Neural cell (in vitro differentiated cells): ENCODE measurements around the gene ABCG5. TPM values are rescaled to one million over a fixed set of nuclear protein-coding genes. Genes with fewer than 3 reads are reported as not detected.

Experiments
- H2AFZ ChIP-seq: fragments of 200-600, 300-800 bp; sonication (generic), shearing (Covaris generic); 2 replicates; pipeline ENCODE4 v1.6.0; 2014; ENCODE audit warnings: low read depth, mild to moderate bottlenecking, antibody characterized with exemption, low read length, moderate library complexity
- H3F3A ChIP-seq: fragments of 200-600 bp; shearing (Covaris generic); 2 replicates; pipeline ENCODE4 v1.6.1; 2016; ENCODE audit warnings: mild to moderate bottlenecking, moderate library complexity, mixed read lengths, antibody characterized with exemption, low read length; ENCODE audit not compliant: insufficient read depth, poor library complexity, severe bottlenecking
- H3K27ac ChIP-seq: fragments of 200-600, 300-800 bp; sonication (generic), shearing (Covaris generic); 2 replicates; pipeline ENCODE4 v1.5.1; 2014; ENCODE audit warnings: mild to moderate bottlenecking, low read length, moderate library complexity
- H3K27me3 ChIP-seq: fragments of 300-800, 200-600 bp; sonication (generic), shearing (Covaris generic); 2 replicates; pipeline ENCODE4 v1.6.0; 2014; ENCODE audit warnings: mild to moderate bottlenecking, low read depth, low read length, moderate library complexity; ENCODE audit not compliant: insufficient read depth
- H3K36me3 ChIP-seq: fragments of 300-800, 200-600 bp; sonication (generic), shearing (Covaris generic); 2 replicates; pipeline ENCODE4 v1.5.1; 2014; ENCODE audit warnings: mild to moderate bottlenecking, antibody characterized with exemption, low read length, moderate library complexity; ENCODE audit not compliant: insufficient read depth
- H3K4me2 ChIP-seq: fragments of 300-800, 200-600 bp; sonication (generic), shearing (Covaris generic); 2 replicates; pipeline ENCODE4 v1.6.0; 2014; ENCODE audit warnings: mild to moderate bottlenecking, low read length
- H3K4me3 ChIP-seq: fragments of 300-800, 200-600 bp; sonication (generic), shearing (Covaris generic); 2 replicates; pipeline ENCODE4 v1.5.1; 2014; ENCODE audit warnings: mild to moderate bottlenecking, low read length, moderate library complexity
- H3K79me2 ChIP-seq: fragments of 200-600 bp; shearing (Covaris generic); replicated peaks from 2 replicates; pipeline ENCODE4 v1.6.0; 2014; ENCODE audit warnings: mild to moderate bottlenecking, low read length, moderate library complexity; ENCODE audit not compliant: insufficient read depth
- H3K9ac ChIP-seq: fragments of 300-800, 200-600 bp; sonication (generic), shearing (Covaris generic); 2 replicates; pipeline ENCODE4 v1.6.1; 2016; ENCODE audit warnings: mild to moderate bottlenecking, low read length, mixed read lengths
- H3K9me2 ChIP-seq: fragments of 200-600 bp; shearing (Covaris generic); 2 replicates; pipeline ENCODE4 v1.6.1; 2016; ENCODE audit warnings: mild to moderate bottlenecking, low read length, mixed read lengths; ENCODE audit not compliant: insufficient read depth
- H3K9me3 ChIP-seq: fragments of 200-600, 300-800 bp; sonication (generic), shearing (Covaris generic); 2 replicates; pipeline ENCODE4 v1.6.1; 2016; ENCODE audit warnings: mild to moderate bottlenecking, mixed run types, low read length, moderate library complexity, mixed read lengths
- H4K20me1 ChIP-seq: fragments of 200-600 bp; shearing (Covaris generic); 2 replicates; pipeline ENCODE4 v1.6.1; 2016; ENCODE audit warnings: mild to moderate bottlenecking, mixed run types; ENCODE audit not compliant: insufficient read depth
- CTCF ChIP-seq: fragments of 450-650 bp; IDR thresholded peaks from 2 replicates; pipeline ENCODE4 v1.5.1; 2014; ENCODE audit warnings: antibody characterized with exemption, mild to moderate bottlenecking, moderate library complexity; ENCODE audit not compliant: poor library complexity, severe bottlenecking
- EP300 ChIP-seq: fragments of 450-650 bp; conservative IDR thresholded peaks from 2 replicates; pipeline ENCODE4 v1.6.1; 2014; ENCODE audit warnings: antibody characterized with exemption, mild to moderate bottlenecking, moderate library complexity; ENCODE audit not compliant: poor library complexity, severe bottlenecking
- EZH2 ChIP-seq: fragments of 200-600, 300-800 bp; shearing (Covaris generic), sonication (generic); IDR thresholded peaks from 2 replicates; pipeline ENCODE4 v1.6.1; 2014; ENCODE audit warnings: antibody characterized with exemption, low read length, borderline replicate concordance, mild to moderate bottlenecking; ENCODE audit not compliant: insufficient read depth, poor library complexity, severe bottlenecking
- MXI1 ChIP-seq: fragments of 450-650 bp; conservative IDR thresholded peaks from 2 replicates; pipeline ENCODE4 v1.6.1; 2014; ENCODE audit warnings: antibody characterized with exemption, mild to moderate bottlenecking; ENCODE audit not compliant: poor library complexity, severe bottlenecking
- POLR2AphosphoS5 ChIP-seq: IDR thresholded peaks from 2 replicates; pipeline ENCODE4 v1.6.1; 2012
- RAD21 ChIP-seq: fragments of 450-650 bp; conservative IDR thresholded peaks from 2 replicates; pipeline ENCODE4 v1.6.1; 2014; ENCODE audit warnings: antibody characterized with exemption, mild to moderate bottlenecking, moderate library complexity
- SMC3 ChIP-seq: fragments of 450-650 bp; conservative IDR thresholded peaks from 2 replicates; pipeline ENCODE4 v1.6.1; 2014; ENCODE audit warnings: antibody characterized with exemption, mild to moderate bottlenecking, moderate library complexity; ENCODE audit not compliant: poor library complexity
- TAF1 ChIP-seq: IDR thresholded peaks from 2 replicates; pipeline ENCODE4 v1.6.1; 2012; ENCODE audit warnings: low read depth
- polyA plus RNA-seq: library from polyadenylated mRNA; depleted of rRNA; stranded (reverse); fragments of >200 nt; gene quantifications from 2 replicates; pipeline ENCODE4 v1.2.3, GENCODE V29; 2014
- TF ChIP-seq, protein P1 (sequence below): IDR thresholded peaks from 2 replicates; pipeline ENCODE4 v1.6.1; 2012; ENCODE audit warnings: borderline replicate concordance

ABCG5 gene
- polyA plus RNA-seq, 1 donor from 2014 or later, result not detected

GRCh38 chr2:43766006-43766405, 72.6 kb downstream of the ABCG5 start:
- Histone ChIP-seq H3F3A (no peaks in the 10 kb centered on the region), H3K9ac (no peak overlapping the region), H3K27ac (no peak overlapping the region), H3K4me3 (no peak overlapping the region), H3K4me2 (no peak overlapping the region), H2AFZ (no peak overlapping the region), H3K79me2 (no peaks in the 10 kb centered on the region), H4K20me1 (no peaks in the 10 kb centered on the region), H3K9me2 (no peaks in the 10 kb centered on the region), H3K9me3 (no peaks in the 10 kb centered on the region), H3K27me3 (no peaks in the 10 kb centered on the region), H3K36me3 (no peaks in the 10 kb centered on the region)
- TF ChIP-seq TAF1, result no peak
- TF ChIP-seq, protein P1, sequence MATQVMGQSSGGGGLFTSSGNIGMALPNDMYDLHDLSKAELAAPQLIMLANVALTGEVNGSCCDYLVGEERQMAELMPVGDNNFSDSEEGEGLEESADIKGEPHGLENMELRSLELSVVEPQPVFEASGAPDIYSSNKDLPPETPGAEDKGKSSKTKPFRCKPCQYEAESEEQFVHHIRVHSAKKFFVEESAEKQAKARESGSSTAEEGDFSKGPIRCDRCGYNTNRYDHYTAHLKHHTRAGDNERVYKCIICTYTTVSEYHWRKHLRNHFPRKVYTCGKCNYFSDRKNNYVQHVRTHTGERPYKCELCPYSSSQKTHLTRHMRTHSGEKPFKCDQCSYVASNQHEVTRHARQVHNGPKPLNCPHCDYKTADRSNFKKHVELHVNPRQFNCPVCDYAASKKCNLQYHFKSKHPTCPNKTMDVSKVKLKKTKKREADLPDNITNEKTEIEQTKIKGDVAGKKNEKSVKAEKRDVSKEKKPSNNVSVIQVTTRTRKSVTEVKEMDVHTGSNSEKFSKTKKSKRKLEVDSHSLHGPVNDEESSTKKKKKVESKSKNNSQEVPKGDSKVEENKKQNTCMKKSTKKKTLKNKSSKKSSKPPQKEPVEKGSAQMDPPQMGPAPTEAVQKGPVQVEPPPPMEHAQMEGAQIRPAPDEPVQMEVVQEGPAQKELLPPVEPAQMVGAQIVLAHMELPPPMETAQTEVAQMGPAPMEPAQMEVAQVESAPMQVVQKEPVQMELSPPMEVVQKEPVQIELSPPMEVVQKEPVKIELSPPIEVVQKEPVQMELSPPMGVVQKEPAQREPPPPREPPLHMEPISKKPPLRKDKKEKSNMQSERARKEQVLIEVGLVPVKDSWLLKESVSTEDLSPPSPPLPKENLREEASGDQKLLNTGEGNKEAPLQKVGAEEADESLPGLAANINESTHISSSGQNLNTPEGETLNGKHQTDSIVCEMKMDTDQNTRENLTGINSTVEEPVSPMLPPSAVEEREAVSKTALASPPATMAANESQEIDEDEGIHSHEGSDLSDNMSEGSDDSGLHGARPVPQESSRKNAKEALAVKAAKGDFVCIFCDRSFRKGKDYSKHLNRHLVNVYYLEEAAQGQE, result no peak
- no peak for TF ChIP-seq POLR2AphosphoS5
- TF ChIP-seq CTCF, result no peak
- TF ChIP-seq SMC3, result no peak
- no peak for TF ChIP-seq EP300
- TF ChIP-seq MXI1, result no peak
- no peak for TF ChIP-seq EZH2
- TF ChIP-seq RAD21, result no peak

DNA sequence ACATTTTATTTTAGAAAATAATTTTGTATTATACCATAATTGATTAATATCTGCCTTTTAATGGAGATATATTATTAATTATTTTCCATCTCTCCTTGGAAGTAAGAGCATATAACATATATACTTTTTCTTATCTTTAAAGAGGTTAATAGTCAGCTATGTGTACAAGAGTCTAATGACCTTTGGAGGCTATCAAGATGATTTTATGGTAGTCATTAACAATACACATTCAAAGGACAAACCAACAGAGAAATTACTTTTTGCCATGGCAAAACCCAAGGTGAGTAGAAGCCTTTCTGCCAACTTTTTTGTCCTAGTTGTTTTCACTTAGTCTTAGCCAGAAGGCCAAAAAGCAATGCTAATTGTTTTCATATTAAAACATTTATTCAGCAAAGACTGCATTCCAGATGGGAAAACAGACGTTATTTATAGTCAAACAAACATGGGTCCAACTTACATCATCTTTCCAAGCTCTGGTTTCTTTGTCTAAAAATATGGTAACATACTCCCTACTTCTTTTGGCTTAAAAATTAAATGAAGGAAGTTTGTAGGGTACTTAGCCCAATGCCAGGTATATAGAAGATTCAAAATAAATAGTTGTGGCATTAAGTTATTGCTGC, 74.4 kb downstream of the ABCG5 start:
- Histone ChIP-seq H3K79me2 (no peaks in the 10 kb centered on the region), H2AFZ (no peak overlapping the region), H3F3A (no peaks in the 10 kb centered on the region), H3K9me3 (no peaks in the 10 kb centered on the region), H3K27ac (no peak overlapping the region), H3K9ac (no peak overlapping the region), H3K4me2 (no peak overlapping the region), H3K27me3 (no peaks in the 10 kb centered on the region), H3K9me2 (no peaks in the 10 kb centered on the region), H4K20me1 (no peaks in the 10 kb centered on the region), H3K36me3 (no peaks in the 10 kb centered on the region), H3K4me3 (no peak overlapping the region)
- TF ChIP-seq, protein P1, result no peak
- no peak for TF ChIP-seq MXI1
- no peak for TF ChIP-seq EP300
- TF ChIP-seq CTCF, result no peak
- TF ChIP-seq EZH2, result no peak
- no peak for TF ChIP-seq SMC3
- no peak for TF ChIP-seq POLR2AphosphoS5
- TF ChIP-seq RAD21, result no peak
- no peak for TF ChIP-seq TAF1
